ENCODE results near the gene UBE2D3. TPM values are rescaled to one million over a fixed set of nuclear protein-coding genes. Genes with fewer than 3 reads are reported as not detected.

UBE2D3 gene
- total RNA-seq, 4 donors from 2014 or later: 345 to 432 (median 402) TPM

- Histone ChIP-seq H3K4me3 (no peak overlapping the region), H3K9me3 (no peaks in the 10 kb centered on the region), H3K4me1 (no peaks in the 10 kb centered on the region), H3K27ac (no peak overlapping the region), H3K27me3 (no peaks in the 10 kb centered on the region), H3K36me3 (no peaks in the 10 kb centered on the region)
- no peak for ATAC-seq
- 87 to 93% methylated on average over 4 of the region's 5 CpGs for WGBS, 2 donors (ENCODE audit: low coverage in 1 of 2)
- TF ChIP-seq EP300 (IDR thresholded peaks at IDR 0.05): no peak
- TF ChIP-seq POLR2AphosphoS5 (IDR thresholded peaks at IDR 0.05): no peak
- TF ChIP-seq CTCF (IDR thresholded peaks at IDR 0.05): no peak
- no peak for TF ChIP-seq POLR2A (IDR thresholded peaks at IDR 0.05)
Measured at GRCh38 chr4:102780476-102781144, 46.7 kb downstream of the UBE2D3 start.

GRCh38 chr4:102779204-102779603 lies 48.1 kb downstream of the UBE2D3 start:
- WGBS, 2 donors (ENCODE audit: low coverage in 1 of 2): 47 to 79% methylated on average over 2 of the region's 4 CpGs
- Histone ChIP-seq H3K27ac (no peak overlapping the region), H3K4me3 (no peak overlapping the region), H3K27me3 (no peaks in the 10 kb centered on the region), H3K36me3 (no peaks in the 10 kb centered on the region), H3K4me1 (no peaks in the 10 kb centered on the region), H3K9me3 (no peaks in the 10 kb centered on the region)
- ATAC-seq: no peak
- TF ChIP-seq POLR2AphosphoS5 (IDR thresholded peaks at IDR 0.05) (no peak), POLR2A (IDR thresholded peaks at IDR 0.05) (no peak), CTCF (IDR thresholded peaks at IDR 0.05) (no peak), EP300 (IDR thresholded peaks at IDR 0.05) (no peak)

GRCh38 chr4:102778720-102779119 lies 48.6 kb downstream of the UBE2D3 start:
- Histone ChIP-seq H3K9me3 (no peaks in the 10 kb centered on the region), H3K36me3 (no peaks in the 10 kb centered on the region), H3K4me1 (no peaks in the 10 kb centered on the region), H3K27ac (no peak overlapping the region), H3K27me3 (no peaks in the 10 kb centered on the region), H3K4me3 (no peak overlapping the region)
- no peak for ATAC-seq
- 67% methylated on average over 4 of the region's 7 CpGs; no CpG with 5 or more reads in 1 of the 2 donors for WGBS, 2 donors (ENCODE audit: low coverage in 1 of 2)
- TF ChIP-seq CTCF (IDR thresholded peaks at IDR 0.05): no peak
- TF ChIP-seq EP300 (IDR thresholded peaks at IDR 0.05): no peak
- TF ChIP-seq POLR2AphosphoS5 (IDR thresholded peaks at IDR 0.05): no peak
- no peak for TF ChIP-seq POLR2A (IDR thresholded peaks at IDR 0.05)

- no peak overlapping the region for H3K4me3 ChIP-seq
- no peaks in the 10 kb centered on the region for H3K27me3 ChIP-seq
- H3K27ac ChIP-seq: no peak overlapping the region
- WGBS, 2 donors (ENCODE audit: low coverage in 1 of 2): 53 to 100% methylated on average over 1 of the region's 1 CpG
- no peaks in the 10 kb centered on the region for H3K36me3 ChIP-seq
- no peak for ATAC-seq
- H3K9me3 ChIP-seq: no peaks in the 10 kb centered on the region
- H3K4me1 ChIP-seq: no peaks in the 10 kb centered on the region
- TF ChIP-seq CTCF (IDR thresholded peaks at IDR 0.05) (no peak), POLR2A (IDR thresholded peaks at IDR 0.05) (no peak), EP300 (IDR thresholded peaks at IDR 0.05) (no peak), POLR2AphosphoS5 (IDR thresholded peaks at IDR 0.05) (no peak)
Measured at GRCh38 chr4:102775805-102776204, 51.5 kb downstream of the UBE2D3 start.

GRCh38 chr4:102774254-102774653 lies 53.1 kb downstream of the UBE2D3 start:
- H3K27ac ChIP-seq: no peak overlapping the region
- no peak for ATAC-seq
- H3K4me3 ChIP-seq: no peak overlapping the region
- H3K9me3 ChIP-seq: no peaks in the 10 kb centered on the region
- no peaks in the 10 kb centered on the region for H3K27me3 ChIP-seq
- H3K36me3 ChIP-seq: no peaks in the 10 kb centered on the region
- WGBS, 2 donors (ENCODE audit: low coverage in 1 of 2): 69 to 75% methylated on average over 2 of the region's 2 CpGs
- TF ChIP-seq CTCF (IDR thresholded peaks at IDR 0.05) (no peak), EP300 (IDR thresholded peaks at IDR 0.05) (no peak), POLR2A (IDR thresholded peaks at IDR 0.05) (no peak), POLR2AphosphoS5 (IDR thresholded peaks at IDR 0.05) (no peak)
- no peaks in the 10 kb centered on the region for H3K4me1 ChIP-seq

Measured in gastroesophageal sphincter (tissue), 4 donors.